ENCODE measurements around the gene PAX7.

DNA sequence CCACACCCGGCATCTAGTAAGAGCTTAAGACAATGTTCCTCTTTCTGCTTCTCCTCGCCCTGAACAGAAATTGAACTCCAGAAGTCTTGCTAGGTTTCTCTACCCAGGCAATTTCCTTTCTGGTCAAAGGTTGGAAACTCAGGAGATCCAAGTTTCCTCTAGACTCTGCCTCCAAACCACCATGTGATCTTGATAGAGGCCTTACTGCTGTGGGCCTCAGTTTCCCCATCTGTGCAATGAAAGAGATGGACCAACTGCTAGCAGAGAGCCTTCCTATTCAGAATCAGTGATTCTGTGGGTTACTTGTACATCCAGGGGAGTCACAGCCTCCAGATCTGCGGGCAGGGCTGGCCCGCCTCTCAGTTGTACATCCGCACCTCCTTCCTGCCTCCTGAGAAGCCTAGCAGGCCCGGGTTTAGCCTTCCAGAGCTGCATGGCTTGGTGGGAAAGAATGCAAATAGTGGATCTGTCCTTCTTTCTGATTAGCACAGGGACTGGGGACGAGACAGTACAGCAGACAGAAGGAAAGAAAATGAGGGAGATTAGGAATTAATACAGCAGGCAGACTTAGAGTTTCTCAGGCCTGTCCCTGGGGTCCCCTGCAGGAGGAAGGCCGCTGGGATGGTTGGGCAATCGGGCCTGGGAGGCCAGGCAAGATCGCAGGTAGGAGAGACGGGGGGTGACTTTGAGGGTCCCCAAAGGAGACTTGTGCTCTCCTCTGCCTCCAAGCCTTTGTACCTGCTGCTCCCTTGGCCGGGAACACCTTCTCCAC lies 83.9 kb downstream of the PAX7 start:
- TF ChIP-seq CTCF (IDR thresholded peaks at IDR 0.05): no peak
- TF ChIP-seq ZNF423 (CRISPR knock-in tag; IDR thresholded peaks at IDR 0.05): no peak
